IgD-negative memory B cell (primary cell): ENCODE data around the gene RAB44. TPM values are rescaled to one million over a fixed set of nuclear protein-coding genes. Genes with fewer than 3 reads are reported as not detected.
A peak's percentile ranks its signal among the peaks of the same experiment; 100 is the strongest.

Experiments
- H3K27ac Mint-ChIP-seq, 3 donors: one replicate each; pipeline ENCODE4 v1.8.0; 2020 to 2022; ENCODE audit warnings: mild to moderate bottlenecking in 3 of 3, mixed read lengths in 3 of 3, moderate library complexity in 1 of 3
- H3K27me3 Mint-ChIP-seq: one replicate; pipeline ENCODE4 v1.8.0; 2021; ENCODE audit warnings: mixed read lengths
- H3K36me3 Mint-ChIP-seq: one replicate; pipeline ENCODE4 v1.8.0; 2020; ENCODE audit warnings: mild to moderate bottlenecking, mixed read lengths
- H3K4me1 Mint-ChIP-seq, 3 donors: one replicate each; pipeline ENCODE4 v1.8.0; 2020 to 2022; ENCODE audit warnings: mixed read lengths in 3 of 3, mild to moderate bottlenecking in 1 of 3
- H3K4me3 Mint-ChIP-seq, 4 donors: one replicate each; pipeline ENCODE4 v1.8.0; 2020 to 2022; ENCODE audit warnings: mild to moderate bottlenecking in 4 of 4, mixed read lengths in 4 of 4, moderate library complexity in 3 of 4
- H3K9me3 Mint-ChIP-seq, 3 donors: one replicate each; pipeline ENCODE4 v1.8.0; 2020 to 2021; ENCODE audit warnings: mixed read lengths in 3 of 3, mild to moderate bottlenecking in 1 of 3
- polyA plus RNA-seq: library from polyadenylated mRNA; unstranded; fragments of 300-500 nt; fragmentation: Illumina TruSeq; gene quantifications from one replicate; pipeline ENCODE4 v1.2.3, GENCODE V29; 2021

The RAB44 gene
- polyA plus RNA-seq, 1 donor from 2014 or later = not detected

DNA sequence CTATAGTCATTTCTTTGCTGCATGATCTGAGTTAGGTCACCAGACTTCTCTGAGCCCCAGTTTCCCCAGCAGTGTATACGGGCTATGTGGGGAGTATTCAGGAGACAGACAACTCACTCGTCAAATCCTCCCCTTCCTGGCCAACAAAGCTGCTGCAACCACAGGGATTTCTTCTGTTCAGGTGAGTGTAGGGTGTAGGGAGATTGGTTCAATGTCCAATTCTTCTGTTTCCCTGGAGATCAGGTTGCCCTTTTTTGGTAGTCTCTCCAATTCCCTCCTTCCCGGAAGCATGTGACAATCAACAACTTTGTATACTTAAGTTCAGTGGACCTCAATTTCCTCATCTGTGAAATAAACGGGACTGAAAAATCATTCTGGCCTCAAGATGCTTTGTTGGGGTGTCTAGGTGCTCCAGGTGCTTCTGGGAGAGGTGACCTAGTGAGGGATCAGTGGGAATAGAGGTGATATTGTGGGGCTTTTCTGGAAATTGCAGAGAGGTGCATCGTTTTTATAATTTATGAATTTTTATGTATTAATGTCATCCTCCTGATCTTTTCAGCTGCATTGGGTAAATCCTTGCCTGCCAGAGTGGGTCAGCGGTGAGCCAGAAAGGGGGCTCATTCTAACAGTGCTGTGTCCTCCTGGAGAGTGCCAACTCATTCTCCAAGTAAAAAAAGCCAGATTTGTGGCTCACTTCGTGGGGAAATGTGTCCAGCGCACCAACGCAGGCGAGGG is 19.7 kb upstream of the RAB44 start:
- Mint-ChIP-seq H3K9me3 (no peaks in the 10 kb centered on the region), H3K4me1 (peaks cover 18 to 21% (median 18%) of the 10 kb centered on the region in 3 donors), H3K36me3 (peaks cover 1% of the 10 kb centered on the region), H3K4me3 (peak overlapping the region; percentile 63 to 92 (median 75)), H3K27me3 (no peaks in the 10 kb centered on the region), H3K27ac (peak overlapping the region; percentile 83 to 100 (median 99))

DNA sequence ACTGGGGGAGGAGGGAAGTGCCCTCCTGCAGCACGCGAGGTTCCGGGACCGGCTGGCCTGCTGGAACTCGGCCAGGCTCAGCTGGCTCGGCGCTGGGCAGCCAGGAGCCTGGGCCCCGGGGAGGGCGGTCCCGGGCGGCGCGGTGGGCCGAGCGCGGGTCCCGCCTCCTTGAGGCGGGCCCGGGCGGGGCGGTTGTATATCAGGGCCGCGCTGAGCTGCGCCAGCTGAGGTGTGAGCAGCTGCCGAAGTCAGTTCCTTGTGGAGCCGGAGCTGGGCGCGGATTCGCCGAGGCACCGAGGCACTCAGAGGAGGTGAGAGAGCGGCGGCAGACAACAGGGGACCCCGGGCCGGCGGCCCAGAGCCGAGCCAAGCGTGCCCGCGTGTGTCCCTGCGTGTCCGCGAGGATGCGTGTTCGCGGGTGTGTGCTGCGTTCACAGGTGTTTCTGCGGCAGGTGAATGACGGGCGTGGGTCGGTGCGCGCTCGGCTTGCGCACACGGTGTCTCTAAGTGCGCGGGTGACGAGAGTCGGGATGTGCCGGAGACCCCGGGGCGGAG is 19.1 kb upstream of the RAB44 start, which contains the start of gene CDKN1A:
CDKN1A (plus strand) TSS at position 227 of the 555 bp plus-strand sequence. CDS start 5,388 bp downstream, outside the sequence.
- peaks cover 24 to 28% (median 24%) of the 10 kb centered on the region in 3 donors for H3K4me1 Mint-ChIP-seq
- H3K27me3 Mint-ChIP-seq = no peaks in the 10 kb centered on the region
- peak within 1 kb of the TSS; percentile 92 to 99 (median 98) for H3K4me3 Mint-ChIP-seq
- peak within 1 kb of the TSS; percentile 98 to 100 (median 99) for H3K27ac Mint-ChIP-seq
- peaks cover 1% of the 10 kb centered on the region for H3K36me3 Mint-ChIP-seq
- no peaks in the 10 kb centered on the region for H3K9me3 Mint-ChIP-seq

DNA sequence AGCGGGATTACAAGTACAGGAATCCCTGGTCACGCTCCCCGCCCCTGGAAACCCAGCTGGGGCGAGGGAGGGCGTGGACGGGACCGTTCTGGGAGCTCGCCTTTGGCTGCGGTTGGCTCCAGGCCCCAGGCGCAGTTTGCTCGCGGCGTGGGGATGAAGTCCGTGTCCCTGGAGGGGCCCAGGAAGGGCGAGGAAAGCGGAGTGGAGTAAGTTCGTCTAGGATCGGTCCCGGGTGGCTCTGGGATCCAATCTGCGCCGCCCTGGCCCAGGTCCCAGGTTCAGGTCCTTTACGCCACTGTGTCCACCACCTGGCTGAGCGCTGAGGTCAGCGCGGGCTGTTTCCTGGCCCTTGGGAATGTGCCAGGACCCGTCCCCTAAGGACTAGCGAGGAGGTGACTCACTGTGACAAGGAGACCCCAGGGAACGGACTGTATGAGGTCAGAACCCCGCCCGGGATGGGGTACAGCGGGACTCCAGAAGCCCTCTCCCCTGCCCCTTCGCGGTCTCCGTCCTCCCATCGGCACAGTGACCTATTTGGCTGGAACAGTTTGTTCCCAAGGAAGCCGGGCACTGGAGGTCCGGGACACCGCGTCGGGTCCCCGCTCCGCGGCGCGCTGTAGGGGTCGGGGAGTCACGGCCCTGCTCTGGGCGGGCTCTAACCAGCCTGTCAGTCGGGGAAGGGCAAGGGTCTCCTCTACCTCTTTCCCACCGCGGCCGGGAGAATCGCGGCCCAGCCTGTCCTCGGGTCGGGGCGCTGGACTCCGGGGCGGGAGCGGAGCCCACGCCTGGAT is 18.4 kb upstream of the RAB44 start:
- H3K4me1 Mint-ChIP-seq = peaks cover 27 to 33% (median 28%) of the 10 kb centered on the region in 3 donors
- no peaks in the 10 kb centered on the region for H3K27me3 Mint-ChIP-seq

DNA sequence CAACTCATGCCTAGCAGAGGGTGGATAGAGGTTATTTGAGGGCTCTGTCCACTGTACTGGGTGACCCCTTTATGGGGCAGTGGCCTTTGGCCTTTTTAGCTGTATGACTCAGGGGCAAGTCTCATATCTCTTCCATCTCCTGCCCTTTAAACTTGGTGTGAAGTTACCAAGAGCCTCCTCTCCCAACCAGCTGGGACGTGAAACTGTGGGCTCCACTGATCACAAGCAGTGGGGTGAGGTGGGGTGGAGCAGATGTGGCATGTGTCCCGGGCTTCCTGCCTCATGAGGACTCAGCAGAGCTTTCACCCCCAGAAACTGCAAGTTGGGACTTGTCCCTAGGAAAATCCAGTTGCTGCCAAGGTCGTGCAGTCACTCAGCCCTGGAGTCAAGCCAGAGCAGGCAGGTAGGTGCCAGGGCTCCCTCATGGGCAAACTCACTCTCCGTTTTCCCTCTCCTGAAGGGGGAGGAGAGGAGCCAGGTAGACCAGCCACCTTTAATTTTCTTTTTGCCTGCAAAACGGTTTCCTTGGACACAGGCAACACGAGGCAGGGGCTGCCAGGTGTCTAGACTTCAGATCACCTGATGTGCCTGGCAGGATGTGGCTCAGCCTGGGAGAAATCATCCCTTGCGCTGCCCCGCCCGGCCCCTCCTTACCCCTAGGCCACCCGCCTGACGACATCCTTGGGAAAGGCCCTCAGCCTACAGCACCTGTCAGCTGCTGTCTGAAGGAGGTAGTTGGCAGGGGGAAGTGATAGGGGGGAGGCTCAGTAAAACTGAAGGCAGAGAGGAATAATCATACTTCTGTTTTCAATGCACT is 15.1 kb upstream of the RAB44 start:
- no peaks in the 10 kb centered on the region for H3K27me3 Mint-ChIP-seq
- peak overlapping the region; percentile 99 to 100 (median 99) for H3K27ac Mint-ChIP-seq
- peak overlapping the region; percentile 50 to 92 (median 88) for H3K4me3 Mint-ChIP-seq
- no peaks in the 10 kb centered on the region for H3K9me3 Mint-ChIP-seq
- H3K36me3 Mint-ChIP-seq = peaks cover 1% of the 10 kb centered on the region
- peaks cover 32 to 39% (median 38%) of the 10 kb centered on the region in 3 donors for H3K4me1 Mint-ChIP-seq

More for the DNA sequence above, 18.4 kb upstream of the RAB44 start:
- Mint-ChIP-seq H3K4me3 (peak overlapping the region; percentile 92 to 99 (median 98)), H3K9me3 (no peaks in the 10 kb centered on the region), H3K27ac (peak overlapping the region; percentile 98 to 100 (median 99)), H3K36me3 (peaks cover 1% of the 10 kb centered on the region)

DNA sequence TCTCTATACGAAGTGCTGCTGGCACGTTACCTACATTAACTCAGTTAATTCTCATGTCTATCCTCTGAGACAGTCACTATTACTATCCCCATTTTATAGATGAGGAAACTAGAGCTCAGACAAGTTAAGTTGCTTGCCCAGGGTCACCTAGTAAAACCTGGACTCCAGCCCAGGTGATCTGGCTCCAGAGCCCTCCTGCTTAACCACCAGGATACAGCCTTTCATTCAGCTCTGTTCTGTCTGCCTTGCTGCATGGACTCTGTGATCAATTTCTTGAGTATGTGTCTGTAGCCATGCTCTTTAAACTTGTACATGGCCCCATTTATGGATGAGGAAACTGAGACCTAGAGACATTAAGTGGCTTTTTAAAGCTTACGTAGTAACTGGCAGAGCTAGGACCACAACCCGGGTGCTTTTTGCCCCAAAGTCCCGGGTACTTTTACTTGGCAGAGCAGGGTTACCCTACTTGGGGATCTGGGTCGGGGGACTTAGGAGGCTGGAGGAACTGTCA is 14.4 kb upstream of the RAB44 start:
- Mint-ChIP-seq H3K4me3 (peak overlapping the region in 3 of 4 donors; percentile 52 to 92 (median 89)), H3K36me3 (peaks cover 1% of the 10 kb centered on the region), H3K27me3 (no peaks in the 10 kb centered on the region), H3K4me1 (peaks cover 33 to 39% (median 36%) of the 10 kb centered on the region in 3 donors), H3K27ac (peak overlapping the region; percentile 99 to 100 (median 99)), H3K9me3 (no peaks in the 10 kb centered on the region)

DNA sequence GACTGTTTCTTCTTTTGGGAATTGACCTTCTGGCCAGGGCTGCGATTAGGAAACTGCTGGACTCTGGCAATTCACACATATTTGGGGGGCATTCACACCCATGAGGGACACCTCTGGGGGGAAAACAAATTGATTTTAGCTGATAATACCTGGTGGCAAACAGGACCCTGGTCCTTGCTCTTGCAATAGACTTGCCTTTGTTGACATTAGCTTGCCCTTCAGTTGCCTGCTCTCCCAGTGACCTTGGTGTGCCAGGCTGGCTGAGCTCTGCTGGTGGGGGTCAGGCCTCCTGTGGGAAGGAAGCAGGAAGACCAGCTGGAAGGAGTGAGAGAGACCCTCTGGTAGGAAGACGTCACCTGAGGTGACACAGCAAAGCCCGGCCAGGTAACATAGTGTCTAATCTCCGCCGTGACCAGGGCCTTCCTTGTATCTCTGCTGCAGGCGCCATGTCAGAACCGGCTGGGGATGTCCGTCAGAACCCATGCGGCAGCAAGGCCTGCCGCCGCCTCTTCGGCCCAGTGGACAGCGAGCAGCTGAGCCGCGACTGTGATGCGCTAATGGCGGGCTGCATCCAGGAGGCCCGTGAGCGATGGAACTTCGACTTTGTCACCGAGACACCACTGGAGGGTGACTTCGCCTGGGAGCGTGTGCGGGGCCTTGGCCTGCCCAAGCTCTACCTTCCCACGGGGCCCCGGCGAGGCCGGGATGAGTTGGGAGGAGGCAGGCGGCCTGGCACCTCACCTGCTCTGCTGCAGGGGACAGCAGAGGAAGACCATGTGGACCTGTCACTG is 13.8 kb upstream of the RAB44 start:
- peak overlapping the region in 3 of 4 donors; percentile 50 to 92 (median 89) for H3K4me3 Mint-ChIP-seq
- peaks cover 1% of the 10 kb centered on the region for H3K36me3 Mint-ChIP-seq
- peaks cover 39 to 44% (median 40%) of the 10 kb centered on the region in 3 donors for H3K4me1 Mint-ChIP-seq
- no peaks in the 10 kb centered on the region for H3K27me3 Mint-ChIP-seq
- peak overlapping the region; percentile 99 to 100 (median 99) for H3K27ac Mint-ChIP-seq
- no peaks in the 10 kb centered on the region for H3K9me3 Mint-ChIP-seq

DNA sequence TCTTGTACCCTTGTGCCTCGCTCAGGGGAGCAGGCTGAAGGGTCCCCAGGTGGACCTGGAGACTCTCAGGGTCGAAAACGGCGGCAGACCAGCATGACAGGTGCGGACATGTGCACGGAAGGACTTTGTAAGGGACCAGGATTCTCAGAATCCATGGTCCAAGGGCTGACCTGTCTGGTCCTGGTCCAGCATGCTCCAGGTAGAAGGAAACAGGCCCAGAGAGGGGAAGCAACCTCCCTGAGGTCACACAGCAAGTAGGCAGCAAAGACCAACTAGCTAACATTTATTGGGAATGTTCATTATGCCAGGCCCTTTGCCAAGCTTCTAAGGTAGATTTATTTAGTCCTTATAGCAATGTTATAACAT is 13.2 kb upstream of the RAB44 start:
- Mint-ChIP-seq H3K36me3 (peaks cover 1% of the 10 kb centered on the region), H3K9me3 (no peaks in the 10 kb centered on the region), H3K4me3 (no peak overlapping the region), H3K27ac (peak overlapping the region in 2 of 3 donors; percentile 68 to 87), H3K4me1 (peaks cover 41 to 47% (median 42%) of the 10 kb centered on the region in 3 donors), H3K27me3 (no peaks in the 10 kb centered on the region)

DNA sequence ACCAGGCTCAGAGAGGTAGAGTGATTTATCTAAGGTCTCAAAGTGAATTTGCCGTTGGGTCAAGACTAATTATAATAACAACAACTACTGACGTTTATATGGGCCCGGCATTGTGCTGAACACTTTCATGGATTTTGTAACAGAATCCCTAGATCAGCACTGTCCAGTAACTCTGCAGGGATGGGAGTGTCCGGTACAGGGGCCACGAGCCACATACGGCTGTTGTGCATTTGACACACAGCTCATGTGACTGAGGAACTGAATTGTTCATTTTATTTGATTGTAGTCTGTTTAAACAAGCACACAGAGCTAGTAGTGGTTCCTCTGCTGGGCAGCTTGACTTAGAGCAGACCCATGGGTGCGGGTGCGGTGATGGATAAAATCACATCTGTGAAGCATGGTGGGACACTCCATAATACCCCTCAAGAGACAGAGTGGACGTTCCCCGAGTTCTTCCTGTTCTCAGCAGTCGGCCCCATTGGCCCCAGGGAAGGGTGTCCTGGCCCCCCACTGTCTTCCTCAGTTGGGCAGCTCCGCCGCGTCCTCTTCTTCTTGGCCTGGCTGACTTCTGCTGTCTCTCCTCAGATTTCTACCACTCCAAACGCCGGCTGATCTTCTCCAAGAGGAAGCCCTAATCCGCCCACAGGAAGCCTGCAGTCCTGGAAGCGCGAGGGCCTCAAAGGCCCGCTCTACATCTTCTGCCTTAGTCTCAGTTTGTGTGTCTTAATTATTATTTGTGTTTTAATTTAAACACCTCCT is 12.3 kb upstream of the RAB44 start:
- H3K4me3 Mint-ChIP-seq = peak overlapping the region in 2 of 4 donors; percentile 32 to 55
- no peaks in the 10 kb centered on the region for H3K9me3 Mint-ChIP-seq
- H3K27ac Mint-ChIP-seq = peak overlapping the region; percentile 68 to 87 (median 85)
- peaks cover 1% of the 10 kb centered on the region for H3K36me3 Mint-ChIP-seq
- H3K27me3 Mint-ChIP-seq = no peaks in the 10 kb centered on the region
- peaks cover 47 to 53% (median 48%) of the 10 kb centered on the region in 3 donors for H3K4me1 Mint-ChIP-seq

DNA sequence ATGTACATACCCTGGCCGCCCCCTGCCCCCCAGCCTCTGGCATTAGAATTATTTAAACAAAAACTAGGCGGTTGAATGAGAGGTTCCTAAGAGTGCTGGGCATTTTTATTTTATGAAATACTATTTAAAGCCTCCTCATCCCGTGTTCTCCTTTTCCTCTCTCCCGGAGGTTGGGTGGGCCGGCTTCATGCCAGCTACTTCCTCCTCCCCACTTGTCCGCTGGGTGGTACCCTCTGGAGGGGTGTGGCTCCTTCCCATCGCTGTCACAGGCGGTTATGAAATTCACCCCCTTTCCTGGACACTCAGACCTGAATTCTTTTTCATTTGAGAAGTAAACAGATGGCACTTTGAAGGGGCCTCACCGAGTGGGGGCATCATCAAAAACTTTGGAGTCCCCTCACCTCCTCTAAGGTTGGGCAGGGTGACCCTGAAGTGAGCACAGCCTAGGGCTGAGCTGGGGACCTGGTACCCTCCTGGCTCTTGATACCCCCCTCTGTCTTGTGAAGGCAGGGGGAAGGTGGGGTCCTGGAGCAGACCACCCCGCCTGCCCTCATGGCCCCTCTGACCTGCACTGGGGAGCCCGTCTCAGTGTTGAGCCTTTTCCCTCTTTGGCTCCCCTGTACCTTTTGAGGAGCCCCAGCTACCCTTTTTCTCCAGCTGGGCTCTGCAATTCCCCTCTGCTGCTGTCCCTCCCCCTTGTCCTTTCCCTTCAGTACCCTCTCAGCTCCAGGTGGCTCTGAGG is 11.5 kb upstream of the RAB44 start:
- peaks cover 48 to 53% (median 48%) of the 10 kb centered on the region in 3 donors for H3K4me1 Mint-ChIP-seq
- no peaks in the 10 kb centered on the region for H3K27me3 Mint-ChIP-seq
- peak overlapping the region; percentile 68 to 87 (median 73) for H3K27ac Mint-ChIP-seq
- H3K4me3 Mint-ChIP-seq = peak overlapping the region in 2 of 4 donors; percentile 32 to 55
- peaks cover 1% of the 10 kb centered on the region for H3K36me3 Mint-ChIP-seq
- H3K9me3 Mint-ChIP-seq = no peaks in the 10 kb centered on the region

DNA sequence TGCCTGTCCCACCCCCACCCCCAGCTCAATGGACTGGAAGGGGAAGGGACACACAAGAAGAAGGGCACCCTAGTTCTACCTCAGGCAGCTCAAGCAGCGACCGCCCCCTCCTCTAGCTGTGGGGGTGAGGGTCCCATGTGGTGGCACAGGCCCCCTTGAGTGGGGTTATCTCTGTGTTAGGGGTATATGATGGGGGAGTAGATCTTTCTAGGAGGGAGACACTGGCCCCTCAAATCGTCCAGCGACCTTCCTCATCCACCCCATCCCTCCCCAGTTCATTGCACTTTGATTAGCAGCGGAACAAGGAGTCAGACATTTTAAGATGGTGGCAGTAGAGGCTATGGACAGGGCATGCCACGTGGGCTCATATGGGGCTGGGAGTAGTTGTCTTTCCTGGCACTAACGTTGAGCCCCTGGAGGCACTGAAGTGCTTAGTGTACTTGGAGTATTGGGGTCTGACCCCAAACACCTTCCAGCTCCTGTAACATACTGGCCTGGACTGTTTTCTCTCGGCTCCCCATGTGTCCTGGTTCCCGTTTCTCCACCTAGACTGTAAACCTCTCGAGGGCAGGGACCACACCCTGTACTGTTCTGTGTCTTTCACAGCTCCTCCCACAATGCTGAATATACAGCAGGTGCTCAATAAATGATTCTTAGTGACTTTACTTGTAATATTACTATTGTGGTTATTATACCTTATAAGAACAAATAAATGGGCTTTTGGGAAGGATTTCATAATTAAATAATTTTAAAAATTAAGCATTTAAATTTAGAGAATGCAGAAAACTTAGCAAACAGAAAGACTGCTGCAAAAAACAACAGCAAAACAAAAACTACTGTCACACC is 10.7 kb upstream of the RAB44 start:
- H3K36me3 Mint-ChIP-seq = peaks cover 3% of the 10 kb centered on the region
- H3K4me3 Mint-ChIP-seq = peak overlapping the region in 1 of 4 donors; percentile 23
- H3K27me3 Mint-ChIP-seq = no peaks in the 10 kb centered on the region
- no peaks in the 10 kb centered on the region for H3K9me3 Mint-ChIP-seq
- H3K27ac Mint-ChIP-seq = peak overlapping the region in 2 of 3 donors; percentile 33 to 47
- H3K4me1 Mint-ChIP-seq = peaks cover 54 to 58% (median 54%) of the 10 kb centered on the region in 3 donors

DNA sequence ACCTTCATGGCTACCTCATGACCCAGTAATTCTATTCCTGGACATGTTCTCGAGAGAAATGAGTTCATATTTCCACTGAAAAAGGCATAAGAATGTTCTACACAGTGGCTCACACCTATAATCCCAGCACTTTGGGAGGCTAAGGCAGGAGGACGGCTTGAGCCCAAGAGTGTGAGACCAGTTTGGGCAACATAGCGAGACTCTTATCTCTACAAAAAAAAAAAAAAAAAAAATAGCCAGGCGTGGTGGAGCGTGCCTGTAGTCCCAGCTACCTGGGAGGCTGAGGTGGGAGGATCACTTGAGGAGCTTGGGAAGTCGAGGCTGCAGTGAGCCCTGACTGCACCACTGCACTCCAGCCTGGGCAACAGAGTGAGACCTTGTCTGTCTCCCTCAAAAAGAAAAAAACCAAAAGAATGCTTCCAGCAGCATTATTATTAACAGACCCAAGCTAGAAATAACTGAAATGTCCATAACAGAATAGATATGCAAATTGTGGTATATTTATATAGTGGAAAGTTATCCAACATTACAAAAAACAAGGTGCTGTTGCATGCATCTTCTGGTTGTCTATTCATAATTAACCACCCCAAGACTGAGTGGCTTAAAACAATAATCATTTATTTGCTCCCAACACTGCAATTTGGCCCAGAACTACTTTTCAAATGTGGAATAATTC is 9.4 kb upstream of the RAB44 start:
- Mint-ChIP-seq H3K4me1 (peaks cover 50 to 60% (median 57%) of the 10 kb centered on the region in 3 donors), H3K36me3 (peaks cover 3% of the 10 kb centered on the region), H3K4me3 (peak overlapping the region in 2 of 4 donors; percentile 4 to 7), H3K27me3 (no peaks in the 10 kb centered on the region), H3K9me3 (no peaks in the 10 kb centered on the region), H3K27ac (peak overlapping the region in 2 of 3 donors; percentile 7 to 33)
